GM10847 (cell line): ENCODE results near the gene ARAP2.

ENCODE experiments used
- POLR2A ChIP-seq: IDR thresholded peaks from 2 replicates; pipeline ENCODE4 v1.6.1; 2011; ENCODE audit not compliant: insufficient read length; ENCODE audit errors: extremely low read depth

ARAP2 gene, protein sequence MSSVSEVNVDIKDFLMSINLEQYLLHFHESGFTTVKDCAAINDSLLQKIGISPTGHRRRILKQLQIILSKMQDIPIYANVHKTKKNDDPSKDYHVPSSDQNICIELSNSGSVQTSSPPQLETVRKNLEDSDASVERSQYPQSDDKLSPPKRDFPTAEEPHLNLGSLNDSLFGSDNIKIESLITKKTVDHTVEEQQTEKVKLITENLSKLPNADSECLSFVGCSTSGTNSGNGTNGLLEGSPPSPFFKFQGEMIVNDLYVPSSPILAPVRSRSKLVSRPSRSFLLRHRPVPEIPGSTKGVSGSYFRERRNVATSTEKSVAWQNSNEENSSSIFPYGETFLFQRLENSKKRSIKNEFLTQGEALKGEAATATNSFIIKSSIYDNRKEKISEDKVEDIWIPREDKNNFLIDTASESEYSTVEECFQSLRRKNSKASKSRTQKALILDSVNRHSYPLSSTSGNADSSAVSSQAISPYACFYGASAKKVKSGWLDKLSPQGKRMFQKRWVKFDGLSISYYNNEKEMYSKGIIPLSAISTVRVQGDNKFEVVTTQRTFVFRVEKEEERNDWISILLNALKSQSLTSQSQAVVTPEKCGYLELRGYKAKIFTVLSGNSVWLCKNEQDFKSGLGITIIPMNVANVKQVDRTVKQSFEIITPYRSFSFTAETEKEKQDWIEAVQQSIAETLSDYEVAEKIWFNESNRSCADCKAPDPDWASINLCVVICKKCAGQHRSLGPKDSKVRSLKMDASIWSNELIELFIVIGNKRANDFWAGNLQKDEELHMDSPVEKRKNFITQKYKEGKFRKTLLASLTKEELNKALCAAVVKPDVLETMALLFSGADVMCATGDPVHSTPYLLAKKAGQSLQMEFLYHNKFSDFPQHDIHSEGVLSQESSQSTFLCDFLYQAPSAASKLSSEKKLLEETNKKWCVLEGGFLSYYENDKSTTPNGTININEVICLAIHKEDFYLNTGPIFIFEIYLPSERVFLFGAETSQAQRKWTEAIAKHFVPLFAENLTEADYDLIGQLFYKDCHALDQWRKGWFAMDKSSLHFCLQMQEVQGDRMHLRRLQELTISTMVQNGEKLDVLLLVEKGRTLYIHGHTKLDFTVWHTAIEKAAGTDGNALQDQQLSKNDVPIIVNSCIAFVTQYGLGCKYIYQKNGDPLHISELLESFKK (N-terminal part only)

DNA sequence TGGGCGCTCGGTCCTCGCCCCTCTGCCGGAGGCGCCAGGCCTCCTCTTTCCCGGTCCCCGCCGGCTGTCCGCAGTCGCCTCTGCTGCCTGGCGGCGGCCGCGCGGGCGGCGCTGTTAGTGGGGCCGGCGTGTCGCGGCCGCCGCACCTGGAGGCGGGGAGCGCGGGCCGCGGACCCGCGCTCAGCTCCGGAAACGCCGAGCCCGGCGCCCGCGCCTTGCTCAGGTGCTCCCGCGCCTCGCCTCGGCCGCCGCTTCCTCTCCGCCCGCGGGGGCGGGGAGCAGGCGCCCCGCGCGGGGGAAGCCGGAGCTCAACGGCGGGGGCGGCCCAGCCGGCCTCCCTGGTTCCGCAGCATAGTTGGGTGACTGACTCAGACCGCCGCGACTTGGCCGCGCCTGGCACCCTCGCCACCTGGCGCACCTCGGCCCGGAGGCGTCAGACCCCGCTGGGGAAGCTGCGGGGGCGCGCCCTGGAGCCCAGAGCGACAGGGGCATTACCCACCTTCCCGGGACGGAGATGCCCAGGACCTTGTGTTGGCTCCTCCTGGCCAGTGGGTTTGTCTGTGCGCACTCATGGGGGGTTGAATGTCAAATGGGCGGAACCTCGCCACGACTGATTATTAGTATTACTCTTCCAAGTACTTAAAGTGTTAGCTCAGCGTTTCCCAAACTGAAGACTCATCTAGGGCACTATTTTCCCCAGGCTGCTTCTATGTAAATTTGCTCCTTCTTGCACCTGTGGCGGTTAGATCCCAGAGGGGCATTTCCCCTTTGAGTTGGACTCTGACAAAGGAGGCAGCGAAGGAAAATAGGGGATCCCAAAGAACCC is at the start of gene ARAP2:
Gene ARAP2, minus strand, starts transcription at position 258 of the 826 bp plus-strand sequence. CDS start 15,028 bp downstream, outside the sequence.
- no peak for TF ChIP-seq POLR2A

DNA sequence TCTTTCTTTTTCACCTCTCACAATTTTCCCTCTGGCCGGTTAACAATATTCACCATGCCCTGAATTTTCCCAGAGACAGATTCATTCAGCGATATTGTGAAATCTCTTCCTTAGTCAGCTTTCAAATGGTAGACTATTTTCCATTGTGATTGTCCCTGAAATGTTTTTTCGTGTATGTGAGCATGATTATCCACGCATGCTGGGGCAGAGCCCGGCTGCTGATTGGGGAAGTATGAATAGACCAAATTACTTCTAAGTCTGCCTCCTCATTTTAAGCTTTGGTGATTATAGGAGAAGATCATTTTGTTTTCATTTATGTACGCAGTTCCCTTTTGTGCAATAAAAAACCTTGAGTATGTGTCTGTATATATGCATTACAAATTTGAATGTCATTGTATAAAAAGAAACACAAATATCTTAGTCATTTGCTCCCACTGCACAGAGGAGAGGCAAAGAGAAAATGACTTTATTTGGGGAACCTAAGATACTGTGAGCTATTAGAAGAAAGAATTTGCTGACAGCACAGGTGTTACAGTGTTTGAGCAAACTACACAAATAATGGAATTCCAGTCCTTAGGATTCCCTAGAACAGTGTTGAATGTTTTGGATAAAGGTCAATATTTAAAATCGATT is 48.4 kb upstream of the ARAP2 start:
- TF ChIP-seq POLR2A: no peak

DNA sequence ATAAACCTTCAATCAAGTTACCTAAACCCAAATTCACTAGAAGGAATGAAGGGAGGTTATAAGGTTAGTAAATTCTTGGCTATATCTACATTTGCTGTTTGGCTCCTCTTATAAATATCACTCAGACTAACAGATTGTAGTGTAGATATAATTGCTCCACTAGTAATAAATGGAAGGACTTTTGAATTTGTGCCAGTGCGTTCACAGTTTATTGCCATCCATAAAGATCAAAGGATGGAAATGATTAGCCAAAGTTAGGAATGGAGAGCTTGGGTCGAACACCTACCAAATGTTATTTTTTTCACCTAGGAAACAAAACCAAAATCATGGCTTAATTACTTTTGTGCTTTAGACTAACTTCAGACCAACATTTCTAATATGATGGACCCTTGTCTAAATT is 46.3 kb upstream of the ARAP2 start:
- no peak for TF ChIP-seq POLR2A

DNA sequence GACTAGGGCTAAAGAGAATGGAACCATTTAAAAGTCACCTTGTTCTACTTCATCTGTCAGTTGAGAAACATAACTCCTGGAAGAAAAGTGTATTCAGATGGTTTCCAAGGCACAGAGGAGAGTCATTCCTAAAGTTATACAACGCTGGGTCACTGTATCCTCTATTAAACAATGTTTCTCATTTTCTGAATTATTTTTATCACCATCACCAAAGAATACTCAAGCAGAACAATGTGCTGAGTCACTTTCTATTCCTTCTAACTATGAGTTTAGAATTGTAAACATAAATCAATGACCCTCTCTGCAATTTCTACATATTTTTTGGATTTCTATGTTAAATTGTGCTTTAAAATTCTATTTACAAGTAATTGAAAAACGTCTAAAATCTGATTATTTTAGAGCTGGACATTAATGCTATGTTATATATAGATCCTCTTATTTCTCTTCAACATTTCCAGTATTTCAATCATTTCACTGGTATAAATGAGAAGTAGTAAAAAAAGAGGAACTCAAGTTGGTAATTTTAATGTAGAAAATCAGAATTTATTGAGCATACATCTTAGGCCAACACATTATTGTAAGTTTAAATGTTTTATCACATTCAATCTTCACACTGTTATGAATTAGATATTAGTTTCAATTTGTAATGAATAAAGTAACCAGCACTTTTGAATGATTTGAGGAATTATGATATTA is 44.6 kb upstream of the ARAP2 start:
- no peak for TF ChIP-seq POLR2A

DNA sequence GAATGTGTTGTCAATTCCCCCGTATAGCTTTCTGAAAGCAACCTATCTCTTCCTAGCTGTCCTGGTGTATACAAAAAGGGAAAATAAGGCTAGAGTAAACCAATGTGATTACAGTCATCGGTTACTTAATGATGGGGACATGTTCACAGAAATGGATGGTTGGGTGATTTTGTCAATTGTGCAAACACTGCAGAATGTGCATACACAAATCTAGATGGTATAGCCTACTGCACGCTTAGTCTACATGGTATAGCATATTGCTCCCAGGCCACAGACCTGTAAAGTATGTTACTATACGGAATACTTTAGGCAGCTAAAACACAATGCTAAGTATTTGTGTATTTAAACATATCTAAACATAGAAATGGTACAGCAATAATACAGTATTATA is 42.2 kb upstream of the ARAP2 start:
- TF ChIP-seq POLR2A: no peak

DNA sequence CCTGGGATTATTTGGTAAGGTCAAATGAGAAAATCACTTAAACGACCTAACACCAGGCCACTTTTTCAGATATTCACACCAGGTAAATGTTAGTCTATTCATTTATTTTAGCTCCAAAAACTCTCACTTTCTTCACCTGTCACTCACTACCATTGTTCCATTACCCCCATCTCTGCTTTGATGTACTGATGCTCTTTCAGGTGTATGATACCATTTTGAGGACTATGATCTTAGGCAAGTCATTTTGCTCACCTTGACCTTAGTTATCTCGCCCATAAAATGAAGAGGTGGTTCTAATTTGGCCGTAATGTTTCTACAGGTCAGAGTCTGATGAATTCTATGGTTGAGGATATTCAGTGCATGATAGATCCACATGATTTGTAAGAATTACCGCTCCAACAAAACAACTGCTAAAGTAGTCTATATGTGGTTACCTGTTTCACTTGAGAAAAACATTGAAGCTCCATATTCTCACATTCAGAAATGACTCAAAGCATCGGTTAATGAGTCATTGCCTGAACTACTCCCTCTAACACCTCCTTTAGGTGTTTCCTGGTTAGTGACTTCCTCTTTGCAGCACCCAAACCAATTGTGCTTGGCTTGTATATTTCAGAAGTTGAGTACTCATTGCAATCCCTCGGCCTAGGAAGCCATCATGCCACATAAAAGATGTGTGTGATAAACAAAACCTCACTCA is 41.6 kb upstream of the ARAP2 start:
- TF ChIP-seq POLR2A: no peak

DNA sequence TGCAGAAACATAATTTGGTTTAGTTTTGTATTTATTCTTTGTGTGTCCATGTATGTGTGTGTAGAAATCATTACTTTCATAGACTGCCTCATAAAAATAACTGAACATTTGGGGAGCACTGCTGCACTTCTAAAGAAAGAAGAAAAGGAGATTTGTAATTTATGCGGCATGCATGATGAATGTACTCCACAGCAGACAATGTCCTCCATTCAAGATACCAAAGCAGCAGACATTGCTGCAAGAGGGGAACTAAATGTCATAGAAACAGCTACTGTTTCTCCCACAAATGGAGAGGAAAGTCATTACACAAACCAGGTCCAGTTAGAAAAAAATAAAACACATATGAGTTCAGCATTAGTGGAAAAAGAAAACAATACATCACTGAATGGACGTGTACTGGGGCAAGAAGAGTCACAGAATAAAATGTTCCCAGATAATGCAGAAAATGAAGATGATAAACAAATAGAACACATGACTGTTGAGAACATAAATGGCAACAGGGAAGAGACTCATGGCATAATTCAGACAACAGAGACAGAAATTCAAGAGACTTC is 39.7 kb upstream of the ARAP2 start:
- TF ChIP-seq POLR2A: no peak

DNA sequence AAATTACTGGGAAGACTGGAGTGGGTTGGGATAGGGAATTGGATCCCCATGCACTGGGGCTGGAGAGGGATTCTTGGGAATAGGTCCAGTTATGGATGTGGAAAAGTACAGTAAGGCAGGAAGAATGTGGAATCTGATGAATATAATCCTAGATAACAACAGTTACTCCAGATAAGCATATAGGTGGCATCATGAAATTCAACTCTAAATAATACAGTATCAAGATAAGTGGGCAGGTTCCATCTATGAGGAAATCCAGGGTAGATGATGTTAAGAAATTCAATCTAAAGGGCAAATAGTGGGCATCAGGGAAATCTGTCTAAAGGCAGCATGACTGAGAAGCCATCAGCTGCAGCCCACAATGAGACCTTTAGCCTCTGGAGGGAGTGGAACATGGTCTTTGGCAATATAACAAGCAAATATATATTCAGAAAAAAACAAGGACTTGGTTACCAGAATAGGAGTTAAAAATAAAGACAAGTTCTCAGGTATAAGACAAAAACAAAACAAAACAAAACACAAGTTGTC is 38.3 kb upstream of the ARAP2 start:
- no peak for TF ChIP-seq POLR2A

DNA sequence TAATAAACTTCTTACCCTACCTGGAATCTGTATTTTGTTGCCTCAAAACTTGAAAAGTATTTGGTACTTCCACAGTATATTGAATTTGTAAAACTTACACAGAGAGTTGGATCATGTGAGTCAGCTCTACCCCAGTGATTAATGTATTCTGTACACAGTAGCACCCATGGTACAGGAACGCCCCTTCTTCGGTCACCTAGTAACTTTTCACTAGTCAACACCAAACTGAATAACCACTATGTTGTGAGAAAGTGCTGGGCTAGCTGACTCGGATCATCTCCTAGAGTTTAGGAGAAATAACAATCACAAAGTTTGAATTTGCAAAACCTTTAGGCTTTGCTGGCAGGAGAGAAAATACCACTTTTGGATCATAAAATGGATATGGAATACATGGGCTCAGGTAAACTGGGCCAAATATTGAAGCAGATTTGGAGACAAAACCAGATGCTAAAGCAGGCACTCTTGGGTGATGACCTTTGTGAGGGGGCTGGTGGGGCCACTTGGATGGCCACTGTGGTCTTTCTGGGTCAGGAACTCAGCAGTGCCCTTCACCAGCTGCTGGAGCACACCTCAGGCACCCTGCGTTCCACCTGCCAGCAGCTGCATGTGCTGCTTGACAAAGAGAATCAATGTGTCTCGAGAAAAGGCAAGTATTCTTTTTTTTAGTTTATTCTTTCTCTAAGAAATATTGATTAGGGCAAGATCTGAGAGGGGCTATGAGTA is 37.2 kb upstream of the ARAP2 start, which contains the start of gene DTHD1:
Gene DTHD1, plus strand, starts transcription at position 233 of the 723 bp plus-strand sequence. Its CDS starts 143 bp downstream, at position 376.
- TF ChIP-seq POLR2A: no peak

DNA sequence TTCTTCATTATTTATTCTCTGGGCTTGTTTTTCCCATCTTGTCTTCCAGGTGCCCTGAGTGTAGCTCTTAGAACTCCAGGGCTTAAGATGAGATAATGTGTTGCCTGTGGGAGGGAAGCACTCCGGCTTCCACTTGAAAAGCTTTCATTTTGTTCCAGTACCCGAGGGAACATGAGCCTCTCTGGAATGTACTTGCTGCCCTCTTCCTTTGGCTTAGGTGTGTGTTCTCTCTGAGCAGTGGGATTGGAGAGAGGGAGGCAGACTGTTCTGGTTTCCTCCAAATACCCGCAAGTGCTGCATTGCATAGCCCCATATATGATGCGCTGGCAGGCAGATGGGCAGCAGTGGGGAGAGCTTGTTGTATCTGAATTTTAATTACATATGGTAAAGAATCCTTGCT is 36.2 kb upstream of the ARAP2 start:
- no peak for TF ChIP-seq POLR2A

DNA sequence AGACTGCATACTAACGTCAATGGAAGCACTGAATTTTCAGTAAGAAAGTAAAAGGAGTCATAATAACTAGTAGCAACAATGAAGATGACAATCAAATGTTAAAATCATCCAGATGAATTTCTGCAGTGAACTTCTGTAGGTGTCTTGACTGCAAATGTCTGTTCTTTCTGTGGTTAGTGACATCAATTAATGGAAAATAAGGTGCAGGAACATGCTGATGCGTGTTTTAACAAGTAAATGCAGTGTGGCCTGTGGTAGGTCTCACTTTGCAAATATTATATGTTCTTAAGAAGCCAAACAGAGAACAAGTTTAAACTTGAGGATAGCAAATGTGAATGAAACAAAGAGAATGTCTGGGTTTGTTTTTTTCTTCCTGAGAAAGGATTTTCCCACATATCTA is 34.5 kb upstream of the ARAP2 start:
- no peak for TF ChIP-seq POLR2A

DNA sequence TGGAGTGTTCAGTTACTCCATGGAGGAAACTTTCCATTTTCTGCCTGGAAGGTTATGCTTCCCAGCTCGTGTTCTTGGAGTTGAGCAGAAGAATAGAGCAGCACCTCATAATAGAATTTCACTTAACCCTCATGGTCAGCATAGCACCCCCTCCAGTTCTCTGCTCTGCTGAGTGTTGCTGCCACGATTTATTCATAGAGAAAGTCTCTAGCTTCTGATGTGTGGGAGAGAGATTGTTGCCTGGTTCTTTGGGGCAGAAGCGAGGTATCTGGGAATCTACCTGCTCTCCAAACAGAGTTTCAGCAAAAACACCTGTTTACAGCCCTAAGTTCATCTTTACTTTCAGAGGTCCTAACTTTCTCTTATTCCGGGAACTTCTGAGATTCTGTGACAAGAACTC is 33.2 kb upstream of the ARAP2 start:
- no peak for TF ChIP-seq POLR2A
